HepG2 (cell line): ENCODE results near the gene NR3C2.

Source experiments
- CEBPB ChIP-seq: IDR thresholded peaks from 2 replicates; pipeline ENCODE4 v1.6.1; 2011; ENCODE audit warnings: low read depth, low read length, improper control_type of control experiment, borderline replicate concordance
- CTCF ChIP-seq: sonication (generic); formaldehyde crosslinking; IDR thresholded peaks from 2 replicates; pipeline ENCODE4 v1.5.0; 2020; ENCODE audit warnings: mild to moderate bottlenecking, missing genetic modification reagents, moderate library complexity
- EZH2 ChIP-seq: conservative IDR thresholded peaks from 2 replicates; pipeline ENCODE4 v1.6.1; 2012; ENCODE audit warnings: mild to moderate bottlenecking, low read depth, low read length, moderate library complexity
- MAX ChIP-seq: IDR thresholded peaks from 2 replicates; pipeline ENCODE4 v1.6.1; 2012; ENCODE audit warnings: inconsistent platforms
- MXD4 ChIP-seq: IDR thresholded peaks from 2 replicates; pipeline ENCODE4 v1.6.1; 2016; ENCODE audit warnings: mild to moderate bottlenecking, missing biosample characterization, missing genetic modification reagents
- MYNN ChIP-seq: sonication (generic); formaldehyde crosslinking; IDR thresholded peaks from 2 replicates; pipeline ENCODE4 v1.4.0; 2020; ENCODE audit warnings: mild to moderate bottlenecking, low read depth, missing genetic modification reagents
- PAXIP1 ChIP-seq: sonication (generic); formaldehyde crosslinking; conservative IDR thresholded peaks from 2 replicates; pipeline ENCODE4 v1.4.0; 2020; ENCODE audit warnings: mild to moderate bottlenecking, missing genetic modification reagents, moderate library complexity
- PBX2 ChIP-seq: IDR thresholded peaks from 2 replicates; pipeline ENCODE4 v1.6.1; 2016; ENCODE audit warnings: control low read depth
- SMARCC2 ChIP-seq: fragments of 450-650 bp; IDR thresholded peaks from 2 replicates; pipeline ENCODE4 v1.6.1; 2017; ENCODE audit warnings: antibody characterized with exemption, mild to moderate bottlenecking

DNA sequence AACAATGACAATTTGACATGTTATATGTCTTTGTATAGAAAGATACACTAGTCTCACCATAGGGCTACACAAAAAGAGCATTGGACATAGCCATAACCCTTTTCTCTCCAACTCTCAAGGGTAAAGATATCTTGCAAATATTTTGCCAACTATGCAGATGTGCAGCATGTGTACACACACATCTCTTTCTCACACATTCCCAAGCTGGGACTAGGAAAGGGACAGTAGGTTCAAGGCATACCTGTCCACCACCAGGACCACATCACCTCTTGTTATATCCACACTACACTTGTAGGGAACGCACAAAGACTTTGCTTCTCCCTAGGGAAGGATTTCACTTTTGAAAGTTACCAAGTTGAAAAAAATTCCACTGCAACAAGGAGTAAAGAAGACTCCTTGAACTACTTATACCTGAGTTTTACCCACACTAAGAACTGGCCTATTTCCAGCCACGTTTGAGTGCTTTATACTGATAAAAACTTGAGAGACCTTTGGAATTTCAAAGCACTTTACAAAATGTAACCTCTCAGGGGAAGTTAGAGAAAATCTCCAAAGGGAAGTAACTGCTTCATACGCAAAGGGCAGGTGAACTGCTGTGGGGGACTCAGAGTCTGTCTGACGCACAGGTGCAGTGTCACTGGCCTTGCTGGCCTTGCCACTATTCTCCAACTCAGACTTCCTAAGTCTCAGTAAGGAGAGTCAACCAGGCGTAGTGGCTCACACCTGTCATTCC, 36.9 kb downstream of the NR3C2 start:
- TF ChIP-seq CEBPB (no peak), MAX (no peak), MXD4 (CRISPR knock-in tag) (no peak), PAXIP1 (no peak), SMARCC2 (no peak), MYNN (CRISPR knock-in tag) (no peak), CTCF (CRISPR knock-in tag) (no peak), EZH2 (no peak), PBX2 (no peak)
